ENCODE results near the gene PRRT2.
"Not testable (repeated sequence)": the region's sequence is repeated elsewhere in the genome, so short reads cannot be mapped to it uniquely, and the experiment has no call there.

PRRT2 gene

DNA sequence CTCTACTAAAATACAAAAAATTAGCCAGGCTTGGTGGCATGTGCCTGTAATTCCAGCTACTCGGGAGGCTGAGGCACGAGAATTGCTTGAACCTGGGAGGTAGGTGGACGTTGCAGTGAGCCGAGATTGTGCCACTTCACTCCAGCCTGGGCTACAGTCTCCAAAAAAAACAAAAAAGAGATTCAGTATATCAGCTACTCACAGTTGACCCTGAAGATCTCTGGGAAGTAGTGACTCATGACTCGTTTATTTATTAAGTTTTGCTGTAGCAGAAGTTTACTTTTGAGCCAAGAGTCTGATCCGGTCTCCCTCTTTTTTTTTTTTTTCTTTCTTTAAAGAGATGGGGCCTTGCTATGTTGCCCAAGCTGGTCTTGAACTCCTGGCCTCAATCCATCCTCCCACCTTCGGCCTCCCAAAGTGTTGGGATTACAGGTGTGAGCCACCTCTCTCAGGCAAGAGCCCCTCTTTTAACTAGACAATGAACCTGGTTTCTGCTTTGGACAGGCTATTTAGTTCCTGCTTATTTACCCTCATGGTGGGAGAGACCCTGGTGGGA lies 12.7 kb downstream of the PRRT2 start:
- no peak for DNase-seq (ENCODE audit: low spot score in 2 of 2)
- no peak overlapping the region for H3K4me3 ChIP-seq
- no peaks in the 10 kb centered on the region for H3K9me3 ChIP-seq
- in situ Hi-C loops (cut with MboI; ENCODE audit: low sequenced_read_pairs), result no loop called here
- peaks cover 14% of the 10 kb centered on the region for H3K36me3 ChIP-seq (replicated peaks)
- peaks cover 9% of the 10 kb centered on the region; the same call in 1 of the 2 replicates for H3K4me1 ChIP-seq
- no peaks in the 10 kb centered on the region for H3K27me3 ChIP-seq (ENCODE audit: low read depth)

DNA sequence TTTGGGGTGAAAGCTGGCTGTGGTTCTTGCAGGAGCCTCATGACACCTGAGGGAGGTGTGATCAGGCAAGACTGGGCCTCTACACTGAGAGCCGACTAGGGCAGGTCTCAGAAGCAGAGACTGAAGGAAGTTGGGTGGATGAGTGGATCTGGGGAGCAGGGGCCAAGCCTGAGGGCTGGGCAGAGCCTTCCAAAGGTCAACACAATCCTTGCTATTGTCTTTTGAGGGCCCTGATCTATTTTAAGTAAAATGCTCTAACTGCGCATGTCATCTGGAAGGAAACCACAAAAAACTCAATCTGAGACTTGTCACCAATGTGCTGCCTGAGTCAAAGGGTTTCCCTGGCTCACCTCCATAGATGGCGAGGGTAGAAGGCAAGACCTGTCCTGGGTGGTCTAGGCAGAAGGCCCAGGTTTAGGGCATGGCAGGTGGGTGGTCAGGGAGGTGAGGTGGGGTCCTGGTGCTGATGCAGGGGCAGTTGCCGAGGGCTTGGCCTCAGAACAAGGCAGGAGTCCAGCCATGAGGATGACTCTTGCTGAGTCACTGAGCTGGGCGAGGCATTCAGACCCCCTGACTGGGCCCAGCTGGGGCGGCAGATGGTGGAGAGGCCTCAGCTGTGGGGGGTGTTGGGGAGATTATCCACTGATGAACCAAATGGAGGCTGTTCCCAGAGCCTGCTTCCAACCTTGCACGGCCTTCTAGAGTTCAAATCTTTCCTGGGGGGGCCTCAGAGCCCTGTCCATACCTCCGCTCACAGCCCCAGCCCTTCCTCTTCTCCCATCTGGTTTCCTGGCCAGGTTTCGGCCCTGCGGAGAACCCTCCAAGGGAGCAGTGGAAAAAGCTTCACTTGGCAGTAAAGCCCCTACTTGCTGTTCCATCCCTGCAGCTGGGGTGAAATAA lies 13.4 kb downstream of the PRRT2 start:
- H3K4me3 ChIP-seq, result no peak overlapping the region
- in situ Hi-C loops (cut with MboI; ENCODE audit: low sequenced_read_pairs), result no loop called here
- H3K36me3 ChIP-seq (replicated peaks), result peaks cover 7% of the 10 kb centered on the region
- H3K27me3 ChIP-seq (ENCODE audit: low read depth), result no peaks in the 10 kb centered on the region
- no peaks in the 10 kb centered on the region for H3K9me3 ChIP-seq
- peaks cover 2% of the 10 kb centered on the region; the same call in 1 of the 2 replicates for H3K4me1 ChIP-seq
- DNase-seq (ENCODE audit: low spot score in 2 of 2), result no peak

DNA sequence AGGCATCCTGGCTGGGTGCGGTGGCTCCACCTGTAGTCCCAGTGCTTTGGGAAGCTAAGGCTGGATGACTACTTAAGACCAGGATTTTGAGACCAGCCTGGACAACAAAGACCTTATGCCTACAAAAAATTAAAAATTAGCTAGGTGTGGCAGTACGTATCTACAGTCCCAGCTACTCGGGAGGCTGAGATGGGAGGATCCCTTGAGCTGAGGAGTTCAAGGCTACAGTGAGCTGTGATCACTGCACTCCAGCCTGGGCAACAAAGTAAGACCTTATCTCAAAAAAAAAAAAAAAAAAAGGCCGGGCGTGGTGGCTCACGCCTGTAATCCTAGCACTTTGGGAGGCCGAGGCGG lies 14.3 kb downstream of the PRRT2 start:
- H3K36me3 ChIP-seq (replicated peaks), result no peaks in the 10 kb centered on the region; the same call in 1 of the 2 replicates
- no peak overlapping the region for H3K4me3 ChIP-seq
- in situ Hi-C loops (cut with MboI; ENCODE audit: low sequenced_read_pairs), result no loop called here
- no peaks in the 10 kb centered on the region for H3K9me3 ChIP-seq
- DNase-seq (ENCODE audit: low spot score in 2 of 2), result no peak
- H3K27me3 ChIP-seq (ENCODE audit: low read depth), result no peaks in the 10 kb centered on the region
- H3K4me1 ChIP-seq, result 0 out of 2 replicates have a peak, but pooled peaks cover 2% of the 10 kb centered on the region

DNA sequence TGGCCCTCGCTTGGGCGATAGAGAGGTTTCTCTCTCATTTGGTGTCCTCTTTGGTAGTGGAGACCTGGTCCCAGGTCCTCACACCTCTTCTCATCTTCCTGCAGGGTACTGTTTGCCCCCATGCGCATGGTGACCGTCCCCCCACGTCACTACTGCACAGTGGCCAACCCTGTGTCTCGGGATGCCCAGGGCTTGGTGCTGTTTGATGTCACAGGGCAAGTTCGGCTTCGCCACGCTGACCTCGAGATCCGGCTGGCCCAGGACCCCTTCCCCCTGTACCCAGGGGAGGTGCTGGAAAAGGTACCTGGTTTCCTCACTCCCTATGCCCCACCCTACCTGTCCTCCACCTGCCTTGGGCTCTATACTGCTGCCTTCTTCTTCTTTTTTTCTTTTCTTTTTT lies 18.8 kb downstream of the PRRT2 start:
- Histone ChIP-seq H3K4me3 (no peak overlapping the region), H3K27me3 (ENCODE audit: low read depth) (no peaks in the 10 kb centered on the region), H3K4me1 (0 out of 2 replicates have a peak, but pooled peaks cover 2% of the 10 kb centered on the region), H3K36me3 (replicated peaks) (no peaks in the 10 kb centered on the region), H3K9me3 (no peaks in the 10 kb centered on the region)
- in situ Hi-C loops (cut with MboI; ENCODE audit: low sequenced_read_pairs), result no loop called here
- DNase-seq (ENCODE audit: low spot score in 2 of 2), result no peak

DNA sequence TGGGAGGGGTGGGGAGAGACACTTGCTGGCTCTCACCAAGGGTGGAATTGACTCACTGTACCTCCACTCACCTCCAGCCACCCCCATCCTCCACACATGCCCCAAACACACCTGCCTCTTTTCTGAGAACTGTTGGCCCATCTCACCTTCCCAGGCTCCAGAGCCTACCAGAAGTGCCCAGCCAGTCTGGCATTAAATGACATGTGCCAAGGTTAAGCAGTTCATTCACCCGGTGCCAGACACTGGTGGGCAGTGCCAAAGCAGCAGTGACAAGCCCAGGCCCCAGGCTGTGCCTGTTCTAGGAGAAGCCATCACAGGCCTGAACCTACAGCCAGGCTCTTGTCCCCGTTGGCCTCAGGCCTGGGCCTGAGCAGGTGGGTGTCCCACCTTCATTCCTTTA lies 19.5 kb downstream of the PRRT2 start:
- Histone ChIP-seq H3K27me3 (ENCODE audit: low read depth) (no peaks in the 10 kb centered on the region), H3K9me3 (no peaks in the 10 kb centered on the region), H3K4me1 (0 out of 2 replicates have a peak, but pooled peaks cover 2% of the 10 kb centered on the region), H3K36me3 (replicated peaks) (no peaks in the 10 kb centered on the region), H3K4me3 (no peak overlapping the region)
- in situ Hi-C loops (cut with MboI; ENCODE audit: low sequenced_read_pairs), result no loop called here
- DNase-seq (ENCODE audit: low spot score in 2 of 2), result no peak

DNA sequence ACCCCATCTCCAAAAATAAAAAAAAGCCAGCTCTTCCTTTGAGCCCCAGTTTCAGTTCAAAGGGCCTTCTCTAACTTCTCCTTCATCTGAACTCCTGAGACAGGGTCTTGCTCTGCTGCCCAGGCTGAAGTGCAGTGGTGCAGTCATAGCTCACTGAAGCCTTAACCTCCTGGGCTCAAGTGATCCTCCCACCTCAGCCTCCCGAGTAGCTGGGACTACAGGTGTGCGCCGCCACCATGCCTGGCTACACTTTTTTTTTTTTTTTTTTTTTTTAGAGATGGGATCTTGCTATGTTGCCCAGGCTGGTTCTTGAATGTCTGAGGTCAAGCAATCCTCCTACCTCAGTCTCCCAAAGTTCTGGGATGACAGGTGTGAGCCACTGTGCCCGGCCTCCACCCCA lies 21.2 kb downstream of the PRRT2 start:
- in situ Hi-C loops (cut with MboI; ENCODE audit: low sequenced_read_pairs); DNase-seq (ENCODE audit: low spot score in 2 of 2); H3K9me3 ChIP-seq: not testable (repeated sequence)

DNA sequence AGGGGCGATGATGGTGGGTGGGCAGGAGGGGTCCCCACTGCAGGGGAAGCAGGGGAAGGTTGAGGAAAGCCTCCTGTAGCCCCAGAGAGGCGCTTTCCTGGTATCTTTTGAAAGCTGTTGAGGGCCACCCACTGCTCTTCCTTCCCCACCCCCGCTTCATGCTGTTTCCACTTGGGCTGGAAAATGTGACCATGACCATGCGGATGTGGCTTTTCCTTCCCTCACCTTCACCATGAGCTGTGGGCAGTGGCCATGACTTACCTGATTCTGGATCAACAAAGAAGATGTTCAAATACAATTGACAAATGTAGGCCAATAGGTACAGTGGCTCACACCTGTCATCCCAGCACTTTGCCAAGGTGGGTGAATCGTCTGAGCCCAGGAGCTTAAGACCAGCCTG lies 22.1 kb downstream of the PRRT2 start:
- no peak for DNase-seq (ENCODE audit: low spot score in 2 of 2)
- Histone ChIP-seq H3K4me1 (0 out of 2 replicates have a peak, but pooled peaks cover 2% of the 10 kb centered on the region), H3K4me3 (no peak overlapping the region), H3K27me3 (ENCODE audit: low read depth) (no peaks in the 10 kb centered on the region), H3K9me3 (no peaks in the 10 kb centered on the region), H3K36me3 (replicated peaks) (no peaks in the 10 kb centered on the region)
- in situ Hi-C loops (cut with MboI; ENCODE audit: low sequenced_read_pairs), result no loop called here

More for the DNA sequence above, 21.2 kb downstream of the PRRT2 start:
- not testable (repeated sequence) for H3K4me3 ChIP-seq; H3K36me3 ChIP-seq (replicated peaks); H3K4me1 ChIP-seq; H3K27me3 ChIP-seq (ENCODE audit: low read depth)

DNA sequence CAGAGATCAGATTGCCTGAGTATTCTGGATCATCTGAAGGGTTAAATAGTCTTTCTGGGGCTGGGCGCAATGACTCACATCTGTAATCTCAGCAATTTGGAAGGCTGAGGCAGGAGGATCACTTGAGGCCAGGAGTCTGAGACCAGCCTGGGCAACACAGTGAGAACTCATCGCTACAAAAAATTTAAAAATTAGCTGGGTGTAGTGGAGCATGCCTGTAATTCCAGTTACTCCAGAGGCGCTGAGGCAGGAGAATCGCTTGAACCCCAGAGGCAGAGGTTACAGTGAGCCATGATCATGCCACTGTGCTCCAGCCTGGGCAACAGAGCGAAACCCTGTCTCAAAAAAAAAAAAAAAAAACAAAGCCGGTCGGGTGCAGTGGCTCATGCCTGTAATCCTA lies 23.9 kb downstream of the PRRT2 start:
- Histone ChIP-seq H3K4me1 (no peaks in the 10 kb centered on the region), H3K9me3 (no peaks in the 10 kb centered on the region), H3K27me3 (ENCODE audit: low read depth) (no peaks in the 10 kb centered on the region), H3K36me3 (replicated peaks) (no peaks in the 10 kb centered on the region), H3K4me3 (no peak overlapping the region)
- DNase-seq (ENCODE audit: low spot score in 2 of 2), result no peak
- in situ Hi-C loops (cut with MboI; ENCODE audit: low sequenced_read_pairs), result no loop called here

DNA sequence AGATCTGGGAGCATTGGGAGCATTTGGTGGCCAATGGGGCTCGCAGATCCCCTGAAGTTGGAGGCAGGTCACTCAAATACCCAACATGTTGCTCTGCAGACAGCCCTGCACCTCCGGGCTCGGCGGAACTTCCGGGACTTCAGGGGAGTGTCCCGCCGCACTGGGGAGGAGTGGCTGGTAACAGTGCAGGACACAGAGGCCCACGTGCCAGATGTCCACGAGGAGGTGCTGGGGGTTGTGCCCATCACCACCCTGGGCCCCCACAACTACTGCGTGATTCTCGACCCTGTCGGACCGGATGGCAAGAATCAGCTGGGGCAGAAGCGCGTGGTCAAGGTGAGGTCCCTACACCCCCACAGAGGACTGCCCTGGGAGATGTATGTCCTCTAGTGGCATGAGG lies 24.6 kb downstream of the PRRT2 start:
- H3K9me3 ChIP-seq, result no peaks in the 10 kb centered on the region
- no peaks in the 10 kb centered on the region for H3K4me1 ChIP-seq
- H3K36me3 ChIP-seq (replicated peaks), result no peaks in the 10 kb centered on the region
- no peak for DNase-seq (ENCODE audit: low spot score in 2 of 2)
- in situ Hi-C loops (cut with MboI; ENCODE audit: low sequenced_read_pairs), result no loop called here
- no peaks in the 10 kb centered on the region for H3K27me3 ChIP-seq (ENCODE audit: low read depth)
- no peak overlapping the region for H3K4me3 ChIP-seq

DNA sequence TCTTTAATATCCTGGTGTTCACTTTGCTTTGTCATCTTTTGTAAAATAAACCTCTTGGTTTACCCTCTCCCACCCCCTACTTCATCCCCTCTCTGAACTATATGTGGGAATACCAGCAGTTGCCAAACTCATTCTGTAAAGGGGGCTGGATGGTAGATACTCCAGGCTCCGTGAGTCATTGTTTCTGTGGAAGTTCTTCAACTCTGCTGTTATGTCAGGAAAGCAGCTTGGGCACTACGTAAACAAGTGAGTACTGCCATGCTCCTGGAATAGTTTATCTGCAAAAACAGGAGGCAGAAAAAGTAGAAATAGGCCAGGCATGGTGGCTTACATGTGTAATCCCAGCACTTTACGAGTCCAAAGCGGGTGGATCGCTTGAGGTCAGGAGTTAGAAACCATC lies 25.8 kb downstream of the PRRT2 start:
- Histone ChIP-seq H3K27me3 (ENCODE audit: low read depth) (no peaks in the 10 kb centered on the region), H3K9me3 (no peaks in the 10 kb centered on the region), H3K4me3 (no peak overlapping the region), H3K36me3 (replicated peaks) (no peaks in the 10 kb centered on the region), H3K4me1 (no peaks in the 10 kb centered on the region)
- DNase-seq (ENCODE audit: low spot score in 2 of 2), result no peak
- in situ Hi-C loops (cut with MboI; ENCODE audit: low sequenced_read_pairs), result no loop called here

DNA sequence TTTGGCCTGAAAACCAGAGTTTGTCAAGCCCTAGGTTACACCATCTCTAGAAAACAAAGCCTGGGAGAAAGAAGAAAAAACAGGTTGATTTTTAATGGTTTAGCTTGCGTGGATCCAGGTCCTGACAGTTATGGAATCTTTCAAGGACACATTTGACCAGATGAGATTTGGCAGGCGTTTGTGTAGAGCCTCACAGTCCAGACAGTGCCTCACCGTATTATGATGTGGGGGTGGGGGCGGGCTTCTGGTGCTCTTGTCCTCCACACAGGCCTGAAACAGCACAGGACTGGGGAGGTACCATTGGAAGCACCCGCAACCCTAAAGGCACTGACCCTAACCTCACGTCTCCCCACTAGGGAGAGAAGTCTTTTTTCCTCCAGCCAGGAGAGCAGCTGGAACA lies 27.8 kb downstream of the PRRT2 start:
- in situ Hi-C loops (cut with MboI; ENCODE audit: low sequenced_read_pairs), result no loop called here
- no peaks in the 10 kb centered on the region for H3K9me3 ChIP-seq
- no peak overlapping the region for H3K4me3 ChIP-seq
- DNase-seq (ENCODE audit: low spot score in 2 of 2), result no peak
- H3K4me1 ChIP-seq, result no peaks in the 10 kb centered on the region
- H3K27me3 ChIP-seq (ENCODE audit: low read depth), result no peaks in the 10 kb centered on the region
- H3K36me3 ChIP-seq (replicated peaks), result no peaks in the 10 kb centered on the region

DNA sequence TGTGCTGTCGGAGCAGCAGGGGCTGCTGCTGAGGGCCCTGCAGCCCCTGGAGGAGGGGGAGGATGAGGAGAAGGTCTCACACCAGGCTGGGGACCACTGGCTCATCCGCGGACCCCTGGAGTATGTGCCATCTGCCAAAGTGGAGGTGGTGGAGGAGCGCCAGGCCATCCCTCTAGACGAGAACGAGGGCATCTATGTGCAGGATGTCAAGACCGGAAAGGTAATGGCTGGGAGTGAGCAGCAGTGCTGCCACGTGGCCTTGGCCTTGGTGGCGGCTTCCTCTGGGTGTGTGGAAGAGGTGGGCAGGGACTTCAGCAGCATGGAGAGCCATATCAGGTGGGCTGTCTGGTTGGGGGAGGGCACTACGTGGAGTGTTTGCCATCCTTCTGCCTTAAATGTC lies 28.2 kb downstream of the PRRT2 start:
- no peak for DNase-seq (ENCODE audit: low spot score in 2 of 2)
- no peaks in the 10 kb centered on the region for H3K9me3 ChIP-seq
- no peak overlapping the region for H3K4me3 ChIP-seq
- H3K36me3 ChIP-seq (replicated peaks), result no peaks in the 10 kb centered on the region
- no peaks in the 10 kb centered on the region for H3K27me3 ChIP-seq (ENCODE audit: low read depth)
- no peaks in the 10 kb centered on the region for H3K4me1 ChIP-seq
- in situ Hi-C loops (cut with MboI; ENCODE audit: low sequenced_read_pairs), result no loop called here

DNA sequence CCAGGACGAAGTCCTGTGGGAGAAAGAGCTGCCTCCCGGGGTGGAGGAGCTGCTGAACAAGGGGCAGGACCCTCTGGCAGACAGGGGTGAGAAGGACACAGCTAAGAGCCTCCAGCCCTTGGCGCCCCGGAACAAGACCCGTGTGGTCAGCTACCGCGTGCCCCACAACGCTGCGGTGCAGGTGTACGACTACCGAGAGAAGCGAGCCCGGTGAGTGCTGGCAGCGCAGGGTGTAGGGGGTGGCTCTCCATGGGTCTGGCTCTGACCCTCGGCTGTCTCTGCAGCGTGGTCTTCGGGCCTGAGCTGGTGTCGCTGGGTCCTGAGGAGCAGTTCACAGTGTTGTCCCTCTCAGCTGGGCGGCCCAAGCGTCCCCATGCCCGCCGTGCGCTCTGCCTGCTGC lies 29.6 kb downstream of the PRRT2 start:
- H3K9me3 ChIP-seq, result no peaks in the 10 kb centered on the region
- H3K27me3 ChIP-seq (ENCODE audit: low read depth), result no peaks in the 10 kb centered on the region
- H3K4me1 ChIP-seq, result no peaks in the 10 kb centered on the region
- H3K4me3 ChIP-seq, result no peak overlapping the region
- DNase-seq (ENCODE audit: low spot score in 2 of 2), result no peak
- in situ Hi-C loops (cut with MboI; ENCODE audit: low sequenced_read_pairs), result no loop called here
- no peaks in the 10 kb centered on the region for H3K36me3 ChIP-seq (replicated peaks)

DNA sequence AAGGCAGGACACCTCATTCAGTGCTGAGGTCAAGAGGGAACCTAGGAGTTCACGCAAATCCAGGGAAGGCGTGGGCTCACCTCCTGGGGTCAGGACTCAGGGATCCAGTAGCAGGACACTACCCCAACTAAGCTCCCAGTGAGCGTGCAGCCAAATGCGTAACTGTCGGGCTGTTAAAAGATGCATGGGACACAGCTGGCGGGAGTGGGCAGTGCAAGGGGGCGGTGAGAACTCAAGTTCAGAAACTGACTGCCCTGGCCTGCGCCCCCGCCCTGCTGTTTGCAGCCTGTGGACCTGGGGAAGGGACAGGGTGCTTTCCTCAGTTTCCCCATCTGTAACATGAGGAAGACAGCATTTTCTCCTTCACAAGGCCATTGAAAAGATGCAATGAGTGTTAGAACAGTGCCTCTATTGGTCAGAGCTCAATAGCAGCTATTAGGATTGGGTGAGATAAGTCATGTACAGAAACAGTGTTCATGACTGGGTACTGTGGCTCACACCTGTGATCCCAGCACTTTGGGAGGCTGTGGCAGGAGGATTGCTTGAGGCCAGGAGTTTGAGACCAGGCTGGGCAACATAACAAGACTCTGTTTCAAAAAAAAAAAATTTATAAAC lies 30.8 kb downstream of the PRRT2 start:
- Histone ChIP-seq H3K4me1 (no peaks in the 10 kb centered on the region), H3K27me3 (ENCODE audit: low read depth) (no peaks in the 10 kb centered on the region), H3K36me3 (replicated peaks) (no peaks in the 10 kb centered on the region), H3K9me3 (no peaks in the 10 kb centered on the region), H3K4me3 (no peak overlapping the region)
- no peak for DNase-seq (ENCODE audit: low spot score in 2 of 2)
- in situ Hi-C loops (cut with MboI; ENCODE audit: low sequenced_read_pairs), result no loop called here
